ENCODE results near the gene TFB1M. TPM values are rescaled to one million over a fixed set of nuclear protein-coding genes. Genes with fewer than 3 reads are reported as not detected.
"Not testable (repeated sequence)": the region's sequence is repeated elsewhere in the genome, so short reads cannot be mapped to it uniquely, and the experiment has no call there.

TFB1M gene
- total RNA-seq, 1 donor from 2014 or later, result 14.1 TPM

DNA sequence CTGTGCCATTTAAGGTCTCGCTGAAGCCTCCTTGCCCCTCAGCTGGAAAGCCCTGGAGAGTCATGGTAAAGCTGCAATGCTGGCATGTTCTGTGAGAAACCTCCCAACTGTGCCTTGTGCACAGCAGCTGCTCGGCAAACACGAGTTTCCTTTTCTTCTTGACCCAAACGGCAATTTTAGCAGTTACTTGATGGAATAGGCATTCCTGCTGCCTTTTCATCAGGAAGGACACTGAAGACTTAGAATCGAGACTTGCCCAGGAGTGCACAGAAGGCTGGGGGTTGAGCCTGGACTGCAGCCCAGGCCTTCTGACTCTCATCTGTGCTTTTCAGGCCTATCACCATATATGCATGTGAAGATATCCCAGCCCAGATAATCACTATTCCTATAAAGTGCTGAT, 79.2 kb downstream of the TFB1M start:
- DNase-seq, result no peak

DNA sequence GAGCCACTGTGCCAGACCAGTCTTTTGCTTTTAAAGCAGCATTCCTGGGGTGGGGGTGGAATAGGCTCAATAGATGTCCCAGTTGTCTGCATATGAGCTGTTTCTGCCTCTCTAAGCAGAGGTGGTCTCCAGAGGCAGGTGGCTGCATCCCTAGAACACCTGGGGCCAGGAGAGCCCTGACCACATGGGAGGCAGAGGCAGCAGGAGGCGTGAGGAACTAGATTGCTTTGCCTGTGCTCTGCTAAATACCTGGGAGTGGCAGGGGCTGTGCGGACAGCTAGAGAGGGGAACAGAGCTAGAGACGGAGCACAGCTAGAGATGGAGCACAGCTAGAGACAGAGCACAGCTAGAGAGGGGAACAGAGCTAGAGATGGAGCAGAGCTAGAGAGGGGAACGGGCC, 79.6 kb downstream of the TFB1M start:
- DNase-seq, result no peak

DNA sequence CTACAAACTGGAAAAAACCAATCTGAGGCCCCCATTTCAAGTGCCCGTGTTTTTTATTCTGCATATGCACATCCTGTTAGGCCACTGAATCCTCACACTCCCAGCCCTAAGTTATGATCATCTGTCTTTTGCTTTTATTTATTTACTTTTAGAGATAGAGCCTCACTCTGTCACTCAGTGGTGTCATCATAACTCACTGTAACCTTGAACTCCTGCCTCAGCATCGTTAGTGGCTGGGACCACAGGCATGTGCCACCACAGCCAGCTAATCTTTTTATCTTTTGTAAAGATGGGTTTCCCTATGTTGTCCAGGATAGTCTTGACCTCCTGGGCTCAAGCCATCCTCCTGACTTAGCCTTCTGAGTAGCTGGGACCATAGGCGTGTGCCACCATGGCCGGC, 80.1 kb downstream of the TFB1M start:
- DNase-seq, result no peak

DNA sequence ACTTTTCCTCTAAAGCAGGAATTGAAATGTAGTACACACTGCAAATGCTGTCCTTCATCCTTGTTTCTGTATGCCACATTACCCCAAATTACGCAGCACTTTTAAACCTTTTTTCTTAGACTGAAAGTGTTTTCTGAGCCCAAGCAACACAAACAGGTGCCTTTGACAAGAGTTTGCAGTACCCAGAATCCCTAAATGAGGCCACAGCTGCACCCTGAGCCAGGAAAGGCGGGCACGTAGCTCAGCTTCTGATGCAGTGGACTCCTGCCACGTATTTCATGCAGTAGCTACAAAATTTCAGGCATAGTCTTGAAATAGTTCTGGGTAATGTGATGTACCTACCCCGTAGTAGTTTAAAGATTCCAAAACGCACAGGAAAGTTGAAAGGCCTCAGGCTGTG, 81.4 kb downstream of the TFB1M start:
- DNase-seq, result no peak

- not testable (repeated sequence) for DNase-seq
Observed at GRCh38 chr6:155230975-155231374, 83.3 kb downstream of the TFB1M start.

DNA sequence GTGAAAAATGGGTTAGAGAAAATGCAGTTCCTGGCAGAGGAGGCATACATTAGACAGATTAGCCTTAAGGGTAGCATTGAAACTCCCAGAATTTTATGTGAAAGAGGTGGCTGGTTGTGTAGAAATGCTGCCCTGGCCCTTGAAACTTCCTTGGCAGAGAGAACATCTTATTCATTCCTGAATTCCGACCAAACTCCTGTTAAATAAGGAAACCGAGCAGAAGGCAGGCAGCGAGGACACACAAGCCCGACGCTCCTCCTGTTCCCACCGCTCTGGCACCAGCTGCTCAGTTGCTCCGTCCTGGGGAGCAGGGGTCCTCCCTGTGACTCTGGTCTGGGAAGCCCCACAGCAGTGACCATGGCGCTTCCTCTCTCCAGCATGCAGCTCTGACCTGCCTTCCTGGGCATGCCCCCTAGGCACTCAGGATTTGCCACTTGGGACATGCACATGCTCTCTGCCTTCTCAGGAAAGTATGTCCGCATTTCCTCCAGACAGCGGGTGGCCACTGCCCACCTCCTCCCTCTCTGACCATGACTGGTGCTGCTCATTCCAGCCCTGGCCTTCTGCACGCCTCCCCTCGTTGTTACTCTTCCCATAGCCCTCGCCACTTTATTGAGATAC, 85.6 kb downstream of the TFB1M start:
- DNase-seq, result no peak

DNA sequence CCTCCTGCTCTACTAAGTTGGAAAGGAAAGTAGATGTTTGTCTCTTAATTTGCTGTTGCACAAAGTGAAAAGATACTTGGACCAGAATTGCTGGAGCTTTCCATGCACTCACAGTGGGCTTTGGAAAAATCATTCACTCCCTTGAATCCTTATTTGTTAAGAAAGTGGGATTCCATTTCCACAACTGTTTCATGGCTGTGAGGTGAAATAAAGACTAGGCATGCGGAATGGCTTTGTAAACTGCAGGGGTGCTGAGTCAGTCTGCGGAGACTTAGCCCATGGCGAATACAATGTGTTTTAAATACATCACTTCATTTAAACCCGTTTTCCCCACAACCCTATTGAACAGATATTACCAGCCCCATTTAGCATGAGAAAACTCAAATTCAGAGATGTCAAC, 87.2 kb downstream of the TFB1M start:
- no peak for DNase-seq

DNA sequence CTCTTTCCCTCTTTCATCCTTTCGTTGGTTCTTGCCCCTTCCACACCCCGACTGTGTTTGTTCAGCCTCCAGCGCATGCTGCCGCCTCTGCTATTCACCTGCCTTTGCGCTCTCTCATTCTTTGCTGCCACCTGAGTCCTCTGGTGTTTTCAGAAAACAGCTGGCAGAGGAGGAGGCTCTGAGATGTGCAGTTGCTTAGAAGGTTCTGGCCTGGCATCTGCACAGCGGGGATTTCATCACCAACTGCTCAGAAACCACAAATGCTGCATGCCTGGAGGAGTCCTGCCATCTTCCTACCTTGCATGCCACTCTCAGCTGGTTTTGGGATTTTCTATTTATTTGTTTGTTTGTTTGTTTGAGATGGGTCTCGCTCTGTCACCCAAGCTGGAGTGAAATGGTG, 89.7 kb downstream of the TFB1M start:
- DNase-seq, result no peak

DNA sequence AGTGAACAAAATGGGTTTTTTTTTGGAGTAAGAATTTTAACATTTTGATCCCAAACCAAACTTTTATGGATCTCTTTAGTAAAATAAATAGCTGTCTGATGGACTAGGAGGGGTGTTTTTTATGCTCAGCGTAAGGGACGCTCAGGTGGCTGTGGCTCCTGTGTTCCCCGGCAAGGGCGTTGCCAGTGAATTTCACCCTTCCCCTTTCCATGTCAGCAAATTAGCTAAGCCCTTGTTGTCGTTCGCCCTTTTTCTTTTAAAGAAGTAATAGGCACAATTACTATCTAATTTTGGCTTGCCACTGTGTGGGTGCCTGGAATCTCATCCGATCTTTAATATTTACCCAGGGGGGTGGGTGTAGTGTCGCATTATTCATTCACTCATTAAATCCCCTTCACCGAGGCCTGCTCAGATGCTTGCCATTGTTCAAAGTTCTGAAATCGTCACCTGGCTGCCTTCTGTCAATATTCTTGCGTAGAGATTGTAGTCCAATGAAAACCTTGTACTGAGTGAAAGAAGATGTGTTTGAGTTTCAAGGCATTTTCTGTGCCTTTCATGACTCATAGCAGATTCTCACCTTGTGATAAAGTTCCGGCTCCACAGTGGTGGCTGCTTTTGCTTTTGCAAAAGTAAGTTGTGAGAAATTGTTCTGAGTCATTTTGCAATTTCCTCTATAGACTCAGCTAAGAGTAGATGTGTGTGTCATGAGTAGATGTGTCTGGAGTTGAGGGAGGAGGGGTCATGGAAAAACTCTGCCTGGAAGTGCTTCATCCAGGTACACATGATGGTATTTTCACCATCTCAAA, 90.4 kb downstream of the TFB1M start:
- DNase-seq, result no peak

- DNase-seq, result no peak
Observed at GRCh38 chr6:155222506-155222905, 91.8 kb downstream of the TFB1M start.

- DNase-seq, result no peak
Observed at GRCh38 chr6:155221086-155221485, 93.2 kb downstream of the TFB1M start.

DNA sequence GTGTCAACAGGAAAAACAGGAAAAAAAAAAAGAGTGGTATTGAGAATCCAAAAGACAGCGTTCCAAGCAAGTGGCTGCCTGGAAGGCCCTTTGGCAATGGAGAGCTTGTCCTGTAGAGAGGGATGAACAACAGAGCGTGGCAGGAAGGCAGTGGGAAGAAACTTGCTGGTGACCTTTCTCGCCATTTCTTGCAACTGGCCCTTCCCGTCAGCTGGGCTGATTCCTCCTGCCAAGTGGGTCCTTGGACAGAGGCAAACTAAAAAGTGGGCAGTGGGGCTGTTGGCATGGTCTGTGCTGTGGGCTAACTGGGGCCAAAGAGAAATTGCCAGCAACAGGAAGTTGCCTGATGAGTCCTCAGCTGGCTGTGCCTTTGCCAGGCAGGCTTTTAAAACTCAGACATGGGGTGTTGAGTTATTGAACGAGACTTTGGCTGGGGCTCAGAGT, 94.4 kb downstream of the TFB1M start:
- DNase-seq, result no peak

DNA sequence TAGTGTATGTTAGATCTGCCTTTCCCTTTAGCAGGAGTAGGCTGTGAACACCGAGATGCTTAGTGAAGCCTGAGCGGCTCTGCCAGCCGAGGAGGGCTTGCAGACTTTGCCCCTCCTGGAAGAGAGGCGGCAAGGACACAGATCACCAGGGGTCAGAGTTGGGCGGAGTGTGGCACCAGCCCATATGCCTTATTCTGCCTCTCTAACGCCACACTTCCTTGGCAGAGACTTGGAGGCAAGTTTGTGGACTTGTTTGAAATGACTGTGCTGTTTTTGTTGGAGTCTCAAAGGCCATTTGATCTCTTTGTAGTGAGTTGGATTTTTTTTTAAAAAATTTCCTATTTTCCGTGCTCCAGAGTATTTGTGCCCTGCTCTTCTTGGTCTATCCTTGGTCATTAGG, 95.0 kb downstream of the TFB1M start:
- no peak for DNase-seq

- DNase-seq, result not testable (repeated sequence)
Observed at GRCh38 chr6:155218711-155219110, 95.6 kb downstream of the TFB1M start.

DNA sequence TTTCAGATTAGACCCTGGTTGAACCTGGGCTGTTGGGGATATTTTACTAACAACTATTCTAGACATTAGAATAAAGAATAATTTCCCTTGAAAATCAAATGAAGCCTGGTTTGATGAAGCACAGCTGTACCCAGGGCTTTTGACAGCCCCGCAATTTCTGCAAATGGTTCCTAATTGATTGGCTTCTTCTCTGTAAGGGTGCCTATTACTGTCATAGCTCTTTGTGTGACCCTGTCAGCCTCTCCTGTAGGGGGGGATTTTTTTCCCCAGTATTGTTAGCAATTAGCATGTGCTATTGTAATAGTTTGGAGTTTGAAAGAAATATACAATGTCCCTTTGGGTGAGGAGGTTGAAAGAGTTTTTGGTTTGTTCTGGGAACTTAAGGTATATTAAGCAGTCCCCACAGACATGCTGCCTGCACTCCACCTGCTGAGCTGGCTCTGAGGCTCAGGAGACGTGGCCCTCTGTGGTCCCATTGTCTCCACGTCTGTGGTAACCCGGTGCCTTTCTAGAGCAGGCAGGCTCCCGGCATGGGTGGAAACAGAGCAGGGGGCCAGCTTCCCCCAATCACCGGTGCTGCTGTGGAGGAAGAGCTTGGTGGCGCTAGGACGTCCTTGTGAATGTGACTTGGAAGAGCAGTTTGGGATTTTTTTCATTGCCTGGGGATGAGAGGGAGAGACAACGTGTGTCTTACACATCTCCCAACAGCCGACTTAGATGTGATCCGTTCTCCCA, 97.8 kb downstream of the TFB1M start:
- DNase-seq, result no peak

- DNase-seq, result no peak
Observed at GRCh38 chr6:155215906-155216305, 98.4 kb downstream of the TFB1M start.

DNA sequence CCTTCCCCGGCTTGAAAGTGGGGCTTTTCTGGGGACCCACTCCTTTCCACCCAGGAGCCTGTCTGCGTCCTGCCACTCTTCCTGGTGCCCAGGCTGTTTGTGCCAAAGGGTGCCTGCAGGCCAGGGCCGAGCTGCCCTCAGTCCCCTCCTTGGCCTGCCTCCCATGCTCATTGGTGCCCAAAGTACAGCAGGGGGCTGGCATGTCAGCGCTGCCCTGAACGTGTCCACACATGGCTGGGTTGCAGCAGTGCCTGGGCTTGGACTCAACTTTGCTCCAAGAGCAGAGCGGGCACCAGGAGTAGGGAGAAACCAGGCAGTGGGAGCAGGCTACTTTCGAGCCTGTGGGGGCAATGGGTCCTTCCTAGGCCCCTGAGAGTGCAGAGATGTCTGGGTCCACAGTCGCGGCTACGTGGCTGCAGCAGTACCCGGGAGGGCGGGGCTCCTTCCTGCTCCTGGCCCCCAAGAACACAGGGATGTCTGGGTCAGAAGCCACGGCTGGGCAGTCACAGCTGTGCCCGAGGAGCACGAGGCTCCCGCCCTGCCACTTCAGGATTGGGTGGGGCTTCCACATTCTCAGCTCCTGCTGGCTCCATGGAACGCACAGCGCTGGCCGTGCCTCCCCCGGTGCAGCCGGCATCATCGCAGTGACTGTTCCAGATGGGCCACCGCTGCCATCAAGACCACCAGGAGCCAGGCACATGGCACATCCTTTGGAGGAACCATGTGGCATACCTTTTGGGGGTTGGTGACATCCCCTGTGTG, 100.5 kb downstream of the TFB1M start:
- no peak for DNase-seq

DNA sequence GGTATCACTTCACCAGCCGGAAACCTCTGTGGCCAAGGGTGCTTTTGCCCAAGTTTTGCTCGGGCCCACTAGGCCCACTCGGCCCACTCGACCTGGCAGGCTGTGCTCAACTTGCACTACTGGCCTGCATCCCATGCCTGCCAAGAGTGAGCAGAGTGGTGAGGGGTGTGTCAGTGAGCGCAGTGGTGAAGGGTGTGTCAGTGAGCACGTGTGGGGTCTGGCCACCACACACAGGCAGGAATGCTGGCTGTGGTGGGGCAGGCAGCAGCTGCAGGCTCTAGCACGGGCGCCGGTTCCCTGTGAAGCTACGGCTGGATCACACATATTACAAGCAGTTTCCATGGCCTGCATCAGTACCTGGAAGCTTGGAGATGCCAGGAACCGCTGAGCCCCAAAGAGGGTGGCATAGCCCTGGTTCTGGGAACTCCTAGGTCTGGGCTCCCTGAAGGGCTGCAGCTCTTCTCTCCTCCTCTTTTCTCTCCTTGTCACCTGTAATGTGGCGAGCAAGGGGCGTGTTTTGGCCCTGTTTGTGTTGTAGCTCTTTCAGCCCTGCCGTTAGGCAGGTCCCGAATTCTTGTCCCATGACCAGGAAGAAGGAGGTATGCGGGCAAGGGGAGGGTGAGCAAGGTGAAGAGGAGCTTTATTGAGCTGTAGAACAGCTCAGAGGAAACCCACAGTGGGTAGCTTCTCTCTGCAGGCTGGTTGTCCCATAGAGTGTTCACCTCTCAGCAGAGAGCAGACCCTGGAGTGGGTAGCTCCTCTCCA, 101.5 kb downstream of the TFB1M start:
- DNase-seq, result peak; percentile 68

DNA sequence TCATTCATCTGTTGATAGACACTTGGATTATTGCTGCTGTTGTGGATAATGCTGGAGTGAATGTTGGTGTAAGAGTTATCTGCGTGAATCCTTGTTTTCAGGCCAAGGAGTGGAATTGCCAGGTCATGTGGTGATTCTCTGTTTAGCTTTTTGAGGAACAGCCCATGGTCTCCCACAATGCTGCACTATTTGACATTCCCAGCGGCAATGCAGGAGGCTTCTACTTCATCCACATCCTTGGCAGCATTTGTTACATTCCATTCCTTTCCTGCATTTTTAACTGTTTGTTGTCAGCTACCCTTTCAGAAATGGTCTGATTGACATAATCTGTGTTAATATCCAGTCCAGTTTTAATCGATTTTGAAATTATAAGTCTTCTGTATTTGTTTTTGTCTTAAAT, 102.2 kb downstream of the TFB1M start:
- DNase-seq, result no peak

DNA sequence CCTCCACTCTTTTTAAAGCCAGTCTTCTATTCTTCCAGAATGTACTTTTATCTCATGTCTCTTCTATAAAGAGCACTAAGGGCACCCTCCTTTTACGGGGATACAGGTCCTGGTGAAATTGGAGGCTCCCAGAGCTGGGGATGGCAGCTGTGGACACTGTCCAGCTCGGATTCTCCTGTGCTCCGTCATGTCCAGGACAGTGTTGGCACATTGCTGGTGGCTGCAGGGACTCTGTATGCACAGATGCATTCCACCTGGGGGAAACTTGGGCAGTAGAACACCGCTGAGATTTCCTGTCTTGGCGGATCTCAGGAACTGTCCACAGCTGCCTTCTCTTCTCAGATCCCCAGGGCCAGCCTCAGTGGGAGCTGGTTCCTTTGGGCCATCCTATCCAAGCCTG, 107.1 kb downstream of the TFB1M start:
- no peak for DNase-seq

Data from tongue (tissue), 2 donors.